CD1c-positive myeloid dendritic cell (primary cell): ENCODE data around the gene GIPR.
A peak's percentile ranks its signal among the peaks of the same experiment; 100 is the strongest.
"Not testable (repeated sequence)": the region's sequence is repeated elsewhere in the genome, so short reads cannot be mapped to it uniquely, and the experiment has no call there.

Experiments used
- DNase-seq: peaks from one replicate; pipeline ENCODE4 v3.0.0-alpha.2; 2016; ENCODE audit errors: extremely low spot score

The GIPR gene

DNA sequence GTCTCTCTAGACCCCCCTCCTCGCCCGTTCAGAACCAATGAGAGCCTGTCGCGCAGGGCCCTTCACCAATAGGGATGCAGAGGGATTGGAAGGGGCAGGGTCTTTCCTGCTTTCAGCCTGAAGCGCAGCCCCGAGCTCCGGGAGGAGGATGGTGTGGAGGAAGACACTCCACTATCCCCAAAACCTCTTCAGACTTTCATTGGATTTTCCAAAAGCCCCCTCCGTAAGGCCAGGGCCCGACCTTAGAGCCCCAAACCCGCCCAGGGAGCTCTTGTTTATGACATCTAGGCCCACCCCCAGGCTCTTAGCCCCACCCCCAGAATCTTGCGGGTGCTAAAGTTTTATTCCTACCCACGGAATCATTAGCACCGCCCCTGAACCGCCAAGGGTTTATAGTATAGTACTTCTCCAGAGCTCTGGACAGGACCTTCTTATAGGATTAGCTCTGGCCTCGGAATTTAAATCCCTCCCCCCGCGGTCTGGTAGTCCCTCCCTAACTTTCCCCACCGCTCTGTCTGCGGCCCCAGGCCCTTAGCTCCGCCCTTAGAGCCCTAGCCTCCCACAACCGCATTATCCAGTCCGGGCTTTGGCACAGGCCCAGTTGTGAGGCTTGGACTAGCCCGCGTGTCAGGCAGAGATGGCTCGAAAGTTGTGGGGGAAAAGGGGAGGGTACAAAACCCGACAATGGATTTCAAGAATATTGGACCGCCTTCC lies 22.2 kb upstream of the GIPR start:
- peak; percentile 58 for DNase-seq

DNA sequence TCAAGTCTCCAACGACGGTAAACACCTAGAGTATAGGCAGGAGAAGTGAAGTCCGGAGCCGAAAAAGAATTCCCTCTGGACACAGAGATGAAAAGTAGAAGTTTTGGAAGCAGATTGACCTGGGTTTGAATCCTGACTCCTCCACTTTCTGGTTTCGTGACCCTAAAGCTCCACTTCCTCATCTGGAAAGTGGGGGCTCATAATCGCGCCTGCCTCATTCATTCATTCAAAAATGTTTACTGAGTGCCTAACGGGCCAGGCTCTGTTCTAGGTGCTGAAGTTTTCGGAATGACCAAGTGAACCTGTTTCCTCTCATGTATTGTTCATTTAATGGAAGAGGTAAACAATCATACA lies 21.7 kb upstream of the GIPR start:
- no peak for DNase-seq

DNA sequence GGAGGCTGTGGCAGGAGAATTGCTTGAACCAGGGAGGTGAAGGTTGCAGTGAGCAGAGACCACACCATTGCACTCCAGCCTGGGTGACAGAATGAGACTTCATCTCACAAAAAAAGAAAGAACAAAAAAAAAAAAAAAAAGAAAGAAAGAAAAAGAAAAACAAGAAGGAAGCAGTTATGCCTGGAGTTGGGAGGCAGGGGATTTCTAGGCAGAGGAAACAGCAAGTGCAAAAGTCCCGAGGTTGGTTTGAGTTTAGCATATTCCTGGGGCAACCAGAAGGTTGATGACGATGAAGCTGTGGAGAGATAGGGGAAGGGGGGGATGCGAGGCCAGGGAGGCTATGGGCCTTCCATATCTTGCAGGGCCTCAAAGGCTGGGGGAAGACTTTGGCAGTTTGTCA lies 17.3 kb upstream of the GIPR start:
- DNase-seq, result no peak

DNA sequence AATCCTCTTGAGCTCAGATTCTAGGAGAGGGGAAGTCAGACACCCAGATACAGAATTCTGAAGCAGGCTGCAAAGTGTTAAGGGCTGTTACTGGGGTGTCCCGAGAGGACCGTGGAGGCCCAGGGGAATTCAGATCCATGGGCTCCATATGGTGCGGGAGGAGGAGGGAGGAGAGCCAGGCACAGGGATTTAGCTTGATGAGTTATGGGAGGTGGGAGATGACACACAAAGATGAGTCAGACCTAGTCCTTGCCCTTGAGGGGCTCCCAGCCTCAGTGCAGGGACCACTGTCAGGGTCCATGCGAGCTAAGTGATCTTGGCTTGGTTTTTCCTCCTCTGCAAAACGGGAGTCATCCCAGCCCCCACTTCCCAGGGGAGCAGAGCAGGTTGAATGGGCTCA lies 14.4 kb upstream of the GIPR start:
- DNase-seq, result no peak

DNA sequence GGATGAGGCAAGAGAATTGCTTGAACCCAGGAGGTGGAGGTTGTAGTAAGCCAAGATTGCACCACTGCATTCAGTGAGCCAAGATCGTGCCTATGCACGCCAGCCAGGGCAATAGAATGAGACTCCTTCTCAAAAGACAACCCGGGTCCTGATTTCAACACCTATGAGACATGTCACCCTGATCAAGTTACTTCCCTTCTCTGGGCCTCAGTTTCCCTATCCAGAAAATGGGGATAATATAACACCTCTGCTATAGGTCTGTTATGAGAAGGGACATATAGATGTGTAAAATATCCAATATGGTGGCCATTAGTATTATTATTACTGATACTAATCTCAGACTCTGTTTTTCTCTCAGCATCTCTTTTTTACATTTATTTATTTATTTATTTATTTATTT lies 12.9 kb upstream of the GIPR start:
- no peak for DNase-seq

DNA sequence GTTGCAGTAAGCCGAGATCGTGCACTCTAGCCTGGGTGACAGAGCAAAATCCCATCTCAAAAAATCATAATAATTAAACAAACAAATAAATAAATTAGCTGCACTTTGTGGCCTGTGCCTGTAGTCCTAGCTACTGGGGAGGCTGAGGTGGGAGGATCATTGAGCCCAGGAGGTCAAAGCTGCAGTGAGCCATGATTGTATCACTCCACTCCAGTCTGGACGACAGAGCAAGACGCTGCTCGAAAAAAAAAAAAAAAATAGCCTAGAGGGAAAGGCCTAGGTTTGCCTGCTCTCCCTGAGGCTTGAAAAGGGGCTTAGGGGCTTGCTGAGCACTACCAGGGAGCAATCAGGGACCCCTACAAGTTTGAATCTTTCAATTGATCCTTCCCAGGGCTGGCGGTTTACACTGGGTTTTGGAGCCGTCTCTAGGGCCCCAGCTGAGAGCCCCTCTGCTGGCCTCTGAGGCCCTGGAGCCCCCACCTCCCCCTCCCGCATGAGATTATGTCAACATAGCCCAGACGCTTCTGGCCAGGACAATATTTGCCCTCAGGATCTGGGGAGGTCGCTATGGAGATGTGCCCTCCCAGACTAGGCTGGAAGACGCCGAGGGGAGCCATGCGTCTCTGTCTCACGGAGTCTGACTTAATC lies 10.4 kb upstream of the GIPR start:
- no peak for DNase-seq

DNA sequence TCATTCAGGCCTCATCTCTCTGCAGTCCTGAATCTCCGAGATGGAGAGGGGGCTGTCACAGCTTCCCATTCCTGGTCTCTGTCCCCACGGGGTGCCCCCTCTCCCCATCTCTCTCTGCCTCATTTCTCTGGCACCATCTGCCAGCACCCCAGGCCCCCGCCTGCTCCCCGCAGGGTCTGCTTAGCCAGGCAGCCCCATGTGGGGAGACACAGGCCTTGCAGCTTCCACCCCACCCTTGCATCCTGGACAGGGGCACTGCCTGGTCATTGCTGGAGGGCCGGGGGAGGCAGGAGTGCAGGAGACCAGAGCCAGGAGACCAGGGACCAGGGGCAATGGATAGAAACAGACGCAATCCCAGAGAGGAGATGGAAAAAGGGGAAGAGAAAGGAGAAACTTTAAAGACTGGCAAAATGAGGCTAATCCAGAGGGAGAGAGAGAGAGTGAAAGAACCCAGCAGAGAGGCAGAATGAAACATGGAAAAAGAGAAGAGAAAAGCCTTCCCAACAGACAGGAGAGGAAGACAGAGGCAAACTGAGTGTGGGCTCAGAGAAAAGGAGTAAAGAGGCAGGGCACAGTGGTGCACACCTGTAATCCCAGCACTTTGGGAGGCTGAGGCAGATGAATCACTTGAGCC lies 8.8 kb upstream of the GIPR start:
- no peak for DNase-seq

DNA sequence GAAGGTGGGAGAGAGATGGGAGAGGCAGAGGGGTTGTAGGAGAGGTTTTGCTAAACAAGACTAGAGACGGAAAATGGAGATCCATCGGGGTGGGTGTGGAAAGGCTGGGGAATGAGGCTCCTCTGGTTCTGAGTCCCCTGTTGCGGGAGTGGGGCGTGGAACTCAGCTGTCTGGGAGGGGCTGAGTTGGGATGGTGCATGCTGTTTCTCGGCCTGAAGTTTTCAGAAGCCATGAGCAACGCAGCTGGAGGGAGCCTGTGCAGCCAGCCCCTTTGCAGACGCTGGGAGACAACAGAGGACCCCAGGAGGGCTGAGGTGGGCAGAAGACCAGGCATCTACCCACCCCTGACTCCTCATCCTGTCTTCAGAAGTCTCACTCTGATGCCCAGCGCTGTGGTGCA lies 7.4 kb upstream of the GIPR start:
- DNase-seq, result no peak

DNA sequence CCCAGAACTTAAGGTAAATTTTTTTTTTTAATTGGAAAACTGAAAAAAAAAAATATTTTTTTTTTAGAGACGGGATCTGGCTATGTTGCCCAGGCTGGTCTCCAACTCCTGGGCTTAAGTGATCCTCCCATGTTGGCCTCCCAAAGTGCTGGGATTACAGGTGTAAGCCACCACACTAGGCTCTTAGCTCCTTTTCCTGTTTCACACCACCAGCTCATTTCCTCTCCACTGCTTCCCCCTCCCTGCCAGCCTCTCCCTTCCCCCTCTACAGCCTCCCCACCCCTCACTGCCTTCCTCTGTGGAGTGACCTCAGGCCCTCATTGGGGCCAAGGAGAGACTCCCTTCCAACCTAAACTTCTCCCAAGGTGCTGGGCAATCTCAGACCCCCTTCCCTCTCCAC lies 4.2 kb upstream of the GIPR start:
- DNase-seq, result no peak

DNA sequence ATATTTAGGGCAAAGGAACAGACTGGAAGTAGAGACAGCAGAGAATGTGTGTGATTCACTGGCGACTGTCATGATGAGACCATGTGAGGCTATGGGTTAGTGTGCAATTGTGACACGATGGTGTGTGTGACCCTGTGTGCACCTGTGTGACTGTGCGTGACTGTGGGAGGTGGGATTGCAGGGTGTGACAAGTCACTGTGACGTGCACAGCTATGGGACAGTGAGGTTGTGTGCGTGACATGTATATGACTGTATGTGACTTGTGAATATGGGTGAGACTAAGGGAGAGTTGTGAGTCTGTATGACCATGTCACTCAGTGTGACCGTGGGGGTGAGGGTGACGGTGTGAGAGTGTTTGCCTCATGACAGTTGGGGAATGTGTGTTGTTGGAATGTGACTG lies 3.4 kb upstream of the GIPR start:
- DNase-seq, result no peak

DNA sequence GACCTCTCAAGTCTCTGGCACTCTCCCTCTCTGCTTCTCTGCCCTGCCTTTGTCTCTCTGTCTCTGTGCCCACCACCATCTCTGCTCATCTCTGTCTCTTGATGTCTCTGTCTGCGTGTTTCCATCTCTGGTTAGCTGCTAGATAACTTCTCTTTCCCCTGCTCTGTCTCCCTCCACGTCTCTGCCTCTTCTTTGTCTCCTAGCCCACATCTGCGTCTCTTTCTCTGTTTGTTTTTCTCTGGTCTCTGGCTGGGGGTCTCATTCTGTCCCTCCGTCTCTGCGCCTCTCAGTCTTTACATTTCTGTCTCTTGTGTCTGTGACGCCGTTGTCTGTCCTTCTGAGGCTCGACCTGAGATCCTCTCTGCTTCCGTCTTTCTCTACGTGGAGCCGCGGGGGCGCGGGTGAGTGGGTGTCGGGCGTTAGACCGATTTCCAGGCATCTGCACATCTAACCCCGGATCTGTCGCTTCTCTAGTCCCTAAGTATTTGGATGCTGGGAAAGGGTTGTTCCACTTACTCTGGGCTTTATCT lies 386 bp downstream of the GIPR start:
- peak; percentile 68 for DNase-seq

DNA sequence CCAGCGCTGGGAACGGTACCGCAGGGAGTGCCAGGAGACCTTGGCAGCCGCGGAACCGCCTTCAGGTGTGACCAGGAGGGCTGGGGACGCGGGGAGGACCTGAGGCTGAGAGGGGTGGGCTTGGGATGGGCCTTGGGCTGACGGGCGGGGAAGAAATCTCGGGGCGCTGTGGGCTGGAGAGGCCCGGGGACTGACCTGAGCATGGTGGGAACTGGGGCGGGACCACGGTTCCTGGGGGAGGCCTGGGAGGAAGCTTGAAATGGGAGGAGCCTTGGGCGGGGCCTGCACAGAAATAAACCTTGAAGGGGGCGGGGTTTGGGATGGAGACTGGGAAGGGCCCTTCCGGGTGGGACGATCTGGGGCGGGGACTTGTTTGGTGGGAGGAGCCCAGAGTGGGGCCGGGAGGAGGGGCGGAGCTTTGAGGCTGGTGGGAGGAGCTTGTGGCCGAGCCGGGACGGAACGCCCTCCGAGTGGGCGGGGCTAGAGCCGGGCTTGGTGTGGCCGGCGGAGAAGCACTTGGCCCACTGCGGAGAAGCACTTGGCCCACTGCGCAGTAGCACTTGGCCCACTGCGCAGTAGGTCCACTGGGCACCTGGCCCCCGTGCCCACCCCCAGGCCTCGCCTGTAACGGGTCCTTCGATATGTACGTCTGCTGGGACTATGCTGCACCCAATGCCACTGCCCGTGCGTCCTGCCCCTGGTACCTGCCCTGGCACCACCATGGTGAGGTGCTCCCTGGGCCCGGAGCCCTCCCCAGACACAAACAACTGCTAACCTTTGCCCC lies 2.8 kb downstream of the GIPR start:
- peak; percentile 86 for DNase-seq

DNA sequence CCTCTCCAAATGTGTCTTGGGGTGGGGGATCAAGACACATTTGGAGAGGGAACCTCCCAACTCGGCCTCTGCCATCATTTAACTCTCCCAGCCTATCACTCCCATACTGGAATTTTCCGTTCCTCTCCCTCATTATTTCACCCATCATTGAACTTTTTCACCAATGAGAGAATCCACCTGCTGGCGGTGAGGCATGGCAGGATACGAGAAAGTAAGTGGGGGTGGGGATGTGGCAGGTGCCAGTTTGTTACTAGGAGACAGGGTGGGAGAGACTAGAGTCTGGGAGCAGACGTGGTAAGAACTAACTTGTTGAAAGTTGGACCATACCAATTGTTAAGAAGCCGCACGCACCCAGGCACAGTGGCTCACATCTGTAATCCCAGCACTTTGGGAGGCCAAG lies 6.9 kb downstream of the GIPR start:
- DNase-seq, result no peak

DNA sequence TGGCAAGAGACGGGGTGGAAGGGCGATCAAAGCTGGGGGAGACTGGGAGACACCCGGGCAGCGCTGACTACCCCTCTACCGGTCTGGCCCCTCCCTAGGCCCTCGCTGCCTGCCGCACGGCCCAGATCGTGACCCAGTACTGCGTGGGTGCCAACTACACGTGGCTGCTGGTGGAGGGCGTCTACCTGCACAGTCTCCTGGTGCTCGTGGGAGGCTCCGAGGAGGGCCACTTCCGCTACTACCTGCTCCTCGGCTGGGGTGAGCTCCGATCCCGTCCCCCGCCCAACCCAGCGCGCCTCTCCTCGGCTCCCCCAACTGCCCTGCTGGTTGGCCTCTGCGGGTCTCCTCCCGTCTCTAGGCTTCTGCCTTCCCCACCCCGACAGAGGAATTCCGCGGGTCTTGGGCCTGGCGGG lies 8.8 kb downstream of the GIPR start:
- DNase-seq, result peak; percentile 31

DNA sequence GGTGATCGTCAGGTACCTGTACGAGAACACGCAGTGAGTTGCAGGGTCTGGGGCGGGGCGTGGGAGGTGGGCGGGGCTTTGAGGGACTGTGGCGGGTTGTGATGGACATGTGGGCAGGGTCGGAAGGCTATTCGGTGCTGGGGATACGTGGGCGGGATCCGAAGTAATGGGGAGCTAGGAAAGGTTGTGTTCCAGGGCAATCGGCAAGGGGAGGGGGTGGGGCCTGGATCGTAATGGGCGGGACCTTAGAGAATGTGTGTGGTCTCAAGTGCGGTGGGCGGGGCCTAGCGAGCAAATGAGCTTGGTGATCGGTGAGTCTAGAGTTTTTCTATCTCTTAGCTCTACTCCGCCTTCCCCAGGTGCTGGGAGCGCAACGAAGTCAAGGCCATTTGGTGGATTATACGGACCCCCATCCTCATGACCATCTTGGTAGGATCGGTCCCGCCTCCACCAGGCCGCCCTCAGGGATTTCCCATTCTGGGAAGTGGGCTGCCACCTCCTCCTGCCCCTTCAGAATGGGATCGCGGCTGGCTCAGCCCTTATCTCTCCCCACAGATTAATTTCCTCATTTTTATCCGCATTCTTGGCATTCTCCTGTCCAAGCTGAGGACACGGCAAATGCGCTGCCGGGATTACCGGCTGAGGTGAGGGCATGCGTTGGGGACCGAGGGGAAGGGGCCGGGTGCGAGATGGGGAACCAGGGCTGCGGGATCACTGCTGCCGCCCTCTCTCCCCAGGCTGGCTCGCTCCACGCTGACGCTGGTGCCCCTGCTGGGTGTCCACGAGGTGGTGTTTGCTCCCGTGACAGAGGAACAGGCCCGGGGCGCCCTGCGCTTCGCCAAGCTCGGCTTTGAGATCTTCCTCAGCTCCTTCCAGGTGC lies 9.6 kb downstream of the GIPR start:
- DNase-seq, result peak; percentile 59

DNA sequence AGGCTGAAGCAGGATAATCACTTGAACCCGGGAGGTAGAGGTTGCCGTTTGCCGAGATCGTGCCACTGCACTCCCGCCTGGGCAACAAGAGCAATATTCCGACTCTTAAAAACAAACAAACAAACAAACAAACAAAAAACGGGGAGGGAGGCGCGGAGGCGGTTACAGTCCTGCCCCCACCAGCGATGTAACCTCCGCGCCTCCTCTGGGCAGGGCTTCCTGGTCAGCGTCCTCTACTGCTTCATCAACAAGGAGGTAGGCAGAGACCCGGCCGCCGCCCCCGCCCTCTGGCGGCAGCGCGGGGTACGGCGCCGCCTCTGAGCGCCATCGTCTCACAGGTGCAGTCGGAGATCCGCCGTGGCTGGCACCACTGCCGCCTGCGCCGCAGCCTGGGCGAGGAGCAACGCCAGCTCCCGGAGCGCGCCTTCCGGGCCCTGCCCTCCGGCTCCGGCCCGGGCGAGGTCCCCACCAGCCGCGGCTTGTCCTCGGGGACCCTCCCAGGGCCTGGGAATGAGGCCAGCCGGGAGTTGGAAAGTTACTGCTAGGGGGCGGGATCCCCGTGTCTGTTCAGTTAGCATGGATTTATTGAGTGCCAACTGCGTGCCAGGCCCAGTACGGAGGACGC lies 13.5 kb downstream of the GIPR start:
- DNase-seq, result peak; percentile 87

DNA sequence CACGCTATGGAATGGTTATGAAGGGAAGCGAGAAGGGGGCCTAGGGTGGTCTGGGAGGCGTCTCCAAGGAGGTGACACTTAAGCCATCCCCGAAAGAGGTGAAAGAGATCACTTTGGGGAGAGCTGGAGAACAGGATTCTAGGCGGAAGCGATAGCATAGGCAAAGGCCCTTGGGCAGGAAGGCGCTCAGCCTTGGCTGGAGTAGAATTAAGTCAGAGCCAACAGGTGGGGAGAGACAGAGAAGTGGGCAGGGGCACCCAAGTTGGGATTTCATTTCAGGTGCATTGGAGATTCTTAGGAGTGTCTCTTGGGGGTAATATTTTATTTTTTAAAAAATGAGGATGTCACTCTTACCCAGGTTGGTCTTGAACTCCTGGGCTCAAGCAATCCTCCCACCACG lies 14.1 kb downstream of the GIPR start:
- DNase-seq, result no peak

DNA sequence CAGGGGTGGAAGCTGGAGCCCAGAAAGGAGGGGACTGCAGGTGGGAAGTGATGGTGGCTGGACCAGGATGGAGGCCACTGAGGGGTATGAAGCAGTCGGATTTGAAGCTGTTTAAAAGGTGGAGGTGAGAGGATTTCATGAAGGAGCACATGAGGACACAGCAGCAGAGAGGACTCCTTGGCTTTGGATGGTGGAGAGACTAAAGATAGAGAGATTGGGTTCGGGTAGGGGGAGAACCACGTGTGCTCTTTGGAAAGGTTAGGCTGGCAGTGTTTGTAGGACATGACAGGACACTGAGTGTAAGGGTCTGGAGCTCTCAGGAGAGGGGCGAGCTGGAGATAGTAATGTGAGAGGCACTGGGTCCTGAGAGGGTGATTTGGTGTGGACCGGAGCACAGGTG lies 14.9 kb downstream of the GIPR start:
- DNase-seq, result no peak

DNA sequence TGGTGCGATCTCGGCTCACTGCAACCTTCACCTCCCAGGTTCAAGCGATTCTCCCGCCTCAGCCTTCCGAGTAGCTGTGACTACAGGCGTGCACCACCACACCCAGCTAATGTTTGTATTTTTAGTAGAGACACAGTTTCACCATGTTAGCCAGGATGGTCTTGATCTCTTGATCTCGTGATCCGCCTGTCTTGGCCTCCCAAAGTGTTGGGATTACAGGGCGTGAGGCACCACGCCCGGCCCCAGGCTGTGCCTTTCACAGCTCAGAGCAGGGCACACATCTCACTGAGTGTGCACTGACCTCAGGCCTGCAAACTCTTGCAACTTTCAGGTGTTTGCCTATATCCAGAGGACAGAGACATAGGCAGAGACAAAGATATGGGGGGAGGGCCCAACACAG lies 17.0 kb downstream of the GIPR start:
- not testable (repeated sequence) for DNase-seq

DNA sequence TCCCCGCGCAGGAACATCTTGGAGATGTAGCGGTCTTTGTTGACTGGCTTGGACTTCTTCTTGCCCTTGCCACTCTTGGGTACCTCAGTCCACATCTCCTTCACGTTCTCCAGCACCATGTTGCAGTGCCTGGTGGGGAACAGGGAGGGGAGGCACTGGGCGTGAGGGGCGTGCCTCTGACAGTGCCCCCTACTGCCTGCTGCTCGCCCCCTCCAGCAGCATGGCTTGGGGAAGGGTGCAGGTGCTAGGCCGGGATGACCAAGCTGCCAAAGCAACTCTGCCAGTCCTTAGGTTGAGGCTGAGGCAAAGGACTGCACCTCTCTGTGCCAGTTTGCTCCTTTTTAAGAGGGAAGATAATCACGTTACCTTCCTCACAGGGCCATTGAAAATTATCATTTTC lies 19.6 kb downstream of the GIPR start:
- DNase-seq, result no peak
